ENCODE measurements around the gene PTPRD. TPM values are rescaled to one million over a fixed set of nuclear protein-coding genes. Genes with fewer than 3 reads are reported as not detected.

PTPRD gene
- polyA plus RNA-seq, 3 donors: 114 to 130 (median 117) TPM

GRCh38 chr9:9614607-9615006, 998.2 kb downstream of the PTPRD start:
- DNase-seq (ENCODE audit: extremely low read depth in 1 of 11, low read depth in 9 of 11, low spot score in 4 of 11): no peak

- DNase-seq (ENCODE audit: extremely low read depth in 1 of 11, low read depth in 9 of 11, low spot score in 4 of 11): no peak
These were observed 1000.0 kb downstream of the PTPRD start for GRCh38 chr9:9612755-9613154.

GRCh38 chr9:9612270-9612669, 1000.5 kb downstream of the PTPRD start:
- DNase-seq (ENCODE audit: extremely low read depth in 1 of 11, low read depth in 9 of 11, low spot score in 4 of 11): no peak

- no peak for DNase-seq (ENCODE audit: extremely low read depth in 1 of 11, low read depth in 9 of 11, low spot score in 4 of 11)
These were observed 1007.1 kb downstream of the PTPRD start for GRCh38 chr9:9605681-9606080.

GRCh38 chr9:9603345-9603744, 1009.5 kb downstream of the PTPRD start:
- no peak for DNase-seq (ENCODE audit: extremely low read depth in 1 of 11, low read depth in 9 of 11, low spot score in 4 of 11)

- no peak for DNase-seq (ENCODE audit: extremely low read depth in 1 of 11, low read depth in 9 of 11, low spot score in 4 of 11)
These were observed 1014.1 kb downstream of the PTPRD start for GRCh38 chr9:9598723-9599122.

- DNase-seq (ENCODE audit: extremely low read depth in 1 of 11, low read depth in 9 of 11, low spot score in 4 of 11): no peak
These were observed 1020.7 kb downstream of the PTPRD start for GRCh38 chr9:9592104-9592503.

- no peak for DNase-seq (ENCODE audit: extremely low read depth in 1 of 11, low read depth in 9 of 11, low spot score in 4 of 11)
These were observed 1026.9 kb downstream of the PTPRD start for GRCh38 chr9:9585920-9586319.

GRCh38 chr9:9574080-9574479, 1038.7 kb downstream of the PTPRD start:
- DNase-seq (ENCODE audit: extremely low read depth in 1 of 11, low read depth in 9 of 11, low spot score in 4 of 11): no peak

- no peak for DNase-seq (ENCODE audit: extremely low read depth in 1 of 11, low read depth in 9 of 11, low spot score in 4 of 11)
These were observed 1047.1 kb downstream of the PTPRD start for GRCh38 chr9:9565700-9566099.

GRCh38 chr9:9563817-9564216, 1049.0 kb downstream of the PTPRD start:
- no peak for DNase-seq (ENCODE audit: extremely low read depth in 1 of 11, low read depth in 9 of 11, low spot score in 4 of 11)

GRCh38 chr9:9560382-9561035, 1052.3 kb downstream of the PTPRD start:
- DNase-seq (ENCODE audit: extremely low read depth in 1 of 11, low read depth in 9 of 11, low spot score in 4 of 11): no peak

GRCh38 chr9:9558907-9559306, 1053.9 kb downstream of the PTPRD start:
- DNase-seq (ENCODE audit: extremely low read depth in 1 of 11, low read depth in 9 of 11, low spot score in 4 of 11): no peak

GRCh38 chr9:9557804-9558334, 1054.9 kb downstream of the PTPRD start:
- DNase-seq (ENCODE audit: extremely low read depth in 1 of 11, low read depth in 9 of 11, low spot score in 4 of 11): no peak

- DNase-seq (ENCODE audit: extremely low read depth in 1 of 11, low read depth in 9 of 11, low spot score in 4 of 11): no peak
These were observed 1055.7 kb downstream of the PTPRD start for GRCh38 chr9:9556865-9557803.

GRCh38 chr9:9552665-9553064, 1060.1 kb downstream of the PTPRD start:
- DNase-seq (ENCODE audit: extremely low read depth in 1 of 11, low read depth in 9 of 11, low spot score in 4 of 11): no peak

GRCh38 chr9:9538766-9539165, 1074.0 kb downstream of the PTPRD start:
- no peak for DNase-seq (ENCODE audit: extremely low read depth in 1 of 11, low read depth in 9 of 11, low spot score in 4 of 11)

- DNase-seq (ENCODE audit: extremely low read depth in 1 of 11, low read depth in 9 of 11, low spot score in 4 of 11): no peak
These were observed 1074.4 kb downstream of the PTPRD start for GRCh38 chr9:9538356-9538755.

GRCh38 chr9:9536523-9536922, 1076.3 kb downstream of the PTPRD start:
- no peak for DNase-seq (ENCODE audit: extremely low read depth in 1 of 11, low read depth in 9 of 11, low spot score in 4 of 11)

- DNase-seq (ENCODE audit: extremely low read depth in 1 of 11, low read depth in 9 of 11, low spot score in 4 of 11): peak in 7 of 11 donors; percentile 12 to 43 (median 26)
These were observed 1089.2 kb downstream of the PTPRD start for GRCh38 chr9:9523476-9524139.

All from renal cortex interstitium (tissue), 11 donors.